Measurements from ENCODE around the gene S100A5.

S100A5 gene

GRCh38 chr1:153546371-153546770, 5.6 kb upstream of the S100A5 start:
- Histone ChIP-seq H2AFZ (ENCODE audit: low read depth, low read length) (no peak overlapping the region), H3K27me3 (ENCODE audit: insufficient read depth, low read length, poor library complexity) (no peaks in the 10 kb centered on the region), H3K9me3 (ENCODE audit: insufficient read depth, low read length, severe bottlenecking) (no peaks in the 10 kb centered on the region), H3K4me1 (ENCODE audit: insufficient read depth, low read length) (peaks cover 53% of the 10 kb centered on the region), H3K9ac (ENCODE audit: low read depth, low read length) (no peak overlapping the region), H3K4me2 (ENCODE audit: insufficient read depth, low read length) (no peak overlapping the region), H3K27ac (ENCODE audit: low read length) (no peak overlapping the region; the same call in 1 of the 2 replicates), H4K20me1 (ENCODE audit: insufficient read depth, low read length) (no peaks in the 10 kb centered on the region), H3K79me2 (ENCODE audit: insufficient read depth, low read length) (no peaks in the 10 kb centered on the region), H3K4me3 (ENCODE audit: low read depth in 1 of 2, low read length in 2 of 2) (no peak overlapping the region), H3K36me3 (ENCODE audit: insufficient read depth, low read length) (no peaks in the 10 kb centered on the region)
- TF ChIP-seq EZH2 (IDR thresholded peaks at IDR 0.05; ENCODE audit: borderline replicate concordance, low read depth, low read length, severe bottlenecking) = no peak
- no peak for TF ChIP-seq CTCF (IDR thresholded peaks at IDR 0.05; ENCODE audit: borderline replicate concordance, extremely low read depth, low read length, poor library complexity, severe bottlenecking)
- DNase-seq (no peak), ATAC-seq (ENCODE audit: insufficient read depth, low read depth) (no peak)

- Histone ChIP-seq H3K79me2 (ENCODE audit: insufficient read depth, low read length) (no peaks in the 10 kb centered on the region), H3K27me3 (ENCODE audit: insufficient read depth, low read length, poor library complexity) (no peaks in the 10 kb centered on the region), H3K9me3 (ENCODE audit: insufficient read depth, low read length, severe bottlenecking) (no peaks in the 10 kb centered on the region), H3K36me3 (ENCODE audit: insufficient read depth, low read length) (no peaks in the 10 kb centered on the region), H4K20me1 (ENCODE audit: insufficient read depth, low read length) (no peaks in the 10 kb centered on the region), H3K27ac (ENCODE audit: low read length) (peak within 1 kb of the TSS; percentile 62), H3K9ac (ENCODE audit: low read depth, low read length) (peak within 1 kb of the TSS; percentile 51), H3K4me3 (ENCODE audit: low read depth in 1 of 2, low read length in 2 of 2) (peak within 1 kb of the TSS in 1 of 2 experiments; percentile 21; a peak in 1 of 4 replicates), H3K4me2 (ENCODE audit: insufficient read depth, low read length) (peak within 1 kb of the TSS; percentile 49), H3K4me1 (ENCODE audit: insufficient read depth, low read length) (peaks cover 63% of the 10 kb centered on the region), H2AFZ (ENCODE audit: low read depth, low read length) (peak within 1 kb of the TSS; percentile 77)
- ATAC-seq (ENCODE audit: insufficient read depth, low read depth) (peak; percentile 80), DNase-seq (peak; percentile 97)
- TF ChIP-seq EZH2 (IDR thresholded peaks at IDR 0.05; ENCODE audit: borderline replicate concordance, low read depth, low read length, severe bottlenecking) = no peak
- TF ChIP-seq CTCF (IDR thresholded peaks at IDR 0.05; ENCODE audit: borderline replicate concordance, extremely low read depth, low read length, poor library complexity, severe bottlenecking) = no peak
These were observed 4.6 kb upstream of the S100A5 start, which contains the start of gene S100A4 for GRCh38 chr1:153545067-153546055. TSS of gene S100A4 (minus strand) at chr1:153545806. CDS start at chr1:153544794, 1,012 bp downstream.

- Histone ChIP-seq H3K27me3 (ENCODE audit: insufficient read depth, low read length, poor library complexity) (no peaks in the 10 kb centered on the region), H3K79me2 (ENCODE audit: insufficient read depth, low read length) (no peaks in the 10 kb centered on the region), H3K9me3 (ENCODE audit: insufficient read depth, low read length, severe bottlenecking) (no peaks in the 10 kb centered on the region), H3K4me2 (ENCODE audit: insufficient read depth, low read length) (peak overlapping the region; percentile 49), H3K4me1 (ENCODE audit: insufficient read depth, low read length) (peaks cover 71% of the 10 kb centered on the region), H3K9ac (ENCODE audit: low read depth, low read length) (peak overlapping the region; percentile 51), H2AFZ (ENCODE audit: low read depth, low read length) (peak overlapping the region; percentile 77), H4K20me1 (ENCODE audit: insufficient read depth, low read length) (no peaks in the 10 kb centered on the region), H3K27ac (ENCODE audit: low read length) (peak overlapping the region; percentile 62), H3K36me3 (ENCODE audit: insufficient read depth, low read length) (no peaks in the 10 kb centered on the region), H3K4me3 (ENCODE audit: low read depth in 1 of 2, low read length in 2 of 2) (peak overlapping the region in 1 of 2 experiments; percentile 21; a peak in 1 of 4 replicates)
- TF ChIP-seq CTCF (IDR thresholded peaks at IDR 0.05; ENCODE audit: borderline replicate concordance, extremely low read depth, low read length, poor library complexity, severe bottlenecking) = no peak
- no peak for TF ChIP-seq EZH2 (IDR thresholded peaks at IDR 0.05; ENCODE audit: borderline replicate concordance, low read depth, low read length, severe bottlenecking)
- ATAC-seq (ENCODE audit: insufficient read depth, low read depth) (no peak), DNase-seq (no peak)
These were observed 3.8 kb upstream of the S100A5 start for GRCh38 chr1:153544453-153545066.
